Vagina (tissue), 2 donors: ENCODE results near the gene TIAM2.

Experiments used
- POLR2A ChIP-seq, 2 donors: fragments of 450-650 bp; IDR thresholded peaks; one replicate each; pipeline ENCODE4 v1.6.1; 2017; ENCODE audit warnings: antibody characterized with exemption in 2 of 2, mild to moderate bottlenecking in 2 of 2, moderate library complexity in 2 of 2
- TF ChIP-seq, protein P1 (sequence below), 3 experiments: fragments of 450-650 bp in 2 of 3; fragments of 200-600 bp in 1 of 3; sonication (generic) in 1 of 3; IDR thresholded peaks; one replicate each; pipeline ENCODE4 v1.5.1; 2017 to 2019; ENCODE audit warnings: antibody characterized with exemption in 3 of 3, mild to moderate bottlenecking in 2 of 3, moderate library complexity in 2 of 3

DNA sequence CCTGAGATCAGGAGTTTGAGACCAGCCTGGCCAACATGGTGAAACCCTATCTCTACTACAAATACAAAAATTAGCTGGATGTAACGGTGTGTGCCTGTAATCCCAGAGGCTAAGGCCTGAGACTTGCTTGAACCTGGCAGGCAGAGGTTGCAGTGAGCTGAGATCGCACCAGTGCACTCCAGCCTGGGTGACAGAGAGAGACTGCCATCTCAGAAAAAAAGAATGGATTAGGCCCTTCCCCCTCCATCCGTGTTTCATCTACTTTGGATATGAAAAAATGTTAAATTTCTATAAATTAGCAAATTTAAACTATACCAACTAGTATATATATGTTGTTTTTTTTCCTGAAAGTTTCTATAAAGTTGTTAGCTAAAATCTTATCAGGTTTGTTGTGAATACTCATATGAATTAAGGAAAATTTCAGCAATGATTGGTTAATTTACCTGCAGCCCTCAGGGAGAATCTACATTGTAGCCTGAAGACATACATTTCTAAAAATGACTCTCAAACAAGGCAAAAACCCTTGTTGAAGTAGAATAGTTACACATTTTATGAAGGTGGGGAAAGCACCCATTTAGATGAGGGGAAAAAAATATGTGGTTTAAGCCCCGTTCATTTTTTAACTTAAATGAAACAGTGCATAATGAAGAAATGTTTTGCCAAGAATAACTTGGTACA is 120.9 kb downstream of the TIAM2 start:
- TF ChIP-seq, protein P1, sequence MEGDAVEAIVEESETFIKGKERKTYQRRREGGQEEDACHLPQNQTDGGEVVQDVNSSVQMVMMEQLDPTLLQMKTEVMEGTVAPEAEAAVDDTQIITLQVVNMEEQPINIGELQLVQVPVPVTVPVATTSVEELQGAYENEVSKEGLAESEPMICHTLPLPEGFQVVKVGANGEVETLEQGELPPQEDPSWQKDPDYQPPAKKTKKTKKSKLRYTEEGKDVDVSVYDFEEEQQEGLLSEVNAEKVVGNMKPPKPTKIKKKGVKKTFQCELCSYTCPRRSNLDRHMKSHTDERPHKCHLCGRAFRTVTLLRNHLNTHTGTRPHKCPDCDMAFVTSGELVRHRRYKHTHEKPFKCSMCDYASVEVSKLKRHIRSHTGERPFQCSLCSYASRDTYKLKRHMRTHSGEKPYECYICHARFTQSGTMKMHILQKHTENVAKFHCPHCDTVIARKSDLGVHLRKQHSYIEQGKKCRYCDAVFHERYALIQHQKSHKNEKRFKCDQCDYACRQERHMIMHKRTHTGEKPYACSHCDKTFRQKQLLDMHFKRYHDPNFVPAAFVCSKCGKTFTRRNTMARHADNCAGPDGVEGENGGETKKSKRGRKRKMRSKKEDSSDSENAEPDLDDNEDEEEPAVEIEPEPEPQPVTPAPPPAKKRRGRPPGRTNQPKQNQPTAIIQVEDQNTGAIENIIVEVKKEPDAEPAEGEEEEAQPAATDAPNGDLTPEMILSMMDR (IDR thresholded peaks at IDR 0.05): no peak
- no peak for TF ChIP-seq POLR2A (IDR thresholded peaks at IDR 0.05)
